Natural killer cell (primary cell): ENCODE data around the gene CHSY1. TPM values are rescaled to one million over a fixed set of nuclear protein-coding genes. Genes with fewer than 3 reads are reported as not detected.

Experiments
- ATAC-seq, 3 donors: fragments of 150-1000 bp in 2 of 3; fragments of 200-7000 bp in 1 of 3; cut with Tn5 transposase; 1 replicate in 1 of 3; 2 replicates in 2 of 3; pipeline ENCODE4 v1.10.0; 2021; ENCODE audit warnings: mild to moderate bottlenecking in 2 of 3, moderate library complexity in 2 of 3
- DNase-seq, 2 donors: peaks; one replicate each; pipeline versions ENCODE4 v3.0.0 to v3.0.0-alpha.2; 2013 to 2021; ENCODE audit warnings: mixed read lengths in 1 of 2
- H3K27ac ChIP-seq: one replicate; pipeline ENCODE4 v1.5.1; 2013; ENCODE audit warnings: mild to moderate bottlenecking, low read length
- H3K27me3 ChIP-seq: one replicate; pipeline ENCODE4 v1.6.1; 2013; ENCODE audit warnings: low read length; ENCODE audit not compliant: control insufficient read depth, insufficient read depth
- H3K36me3 ChIP-seq: one replicate; pipeline ENCODE4 v1.6.1; 2013; ENCODE audit warnings: low read length; ENCODE audit not compliant: control insufficient read depth, insufficient read depth
- H3K4me1 ChIP-seq: one replicate; pipeline ENCODE4 v1.6.1; 2013; ENCODE audit warnings: low read length; ENCODE audit not compliant: control insufficient read depth, insufficient read depth
- H3K4me3 ChIP-seq: one replicate; pipeline ENCODE4 v1.5.1; 2013; ENCODE audit warnings: low read length
- H3K9me3 ChIP-seq: one replicate; pipeline ENCODE4 v1.6.1; 2013; ENCODE audit warnings: low read length; ENCODE audit not compliant: control insufficient read depth, insufficient read depth
- H3K27ac Mint-ChIP-seq, 2 donors: one replicate each; pipeline ENCODE4 v1.8.0; 2022; ENCODE audit warnings: mild to moderate bottlenecking in 2 of 2, mixed read lengths in 2 of 2, moderate library complexity in 1 of 2
- H3K27me3 Mint-ChIP-seq, 2 donors: one replicate each; pipeline ENCODE4 v1.8.0; 2022; ENCODE audit warnings: low read depth in 2 of 2, mixed read lengths in 2 of 2
- H3K36me3 Mint-ChIP-seq: one replicate; pipeline ENCODE4 v1.8.0; 2022; ENCODE audit warnings: mixed read lengths
- H3K4me1 Mint-ChIP-seq, 2 donors: one replicate each; pipeline ENCODE4 v1.8.0; 2022; ENCODE audit warnings: mixed read lengths in 2 of 2
- H3K4me3 Mint-ChIP-seq: one replicate; pipeline ENCODE4 v1.8.0; 2022; ENCODE audit warnings: mild to moderate bottlenecking, moderate library complexity, mixed read lengths
- H3K9me3 Mint-ChIP-seq, 2 donors: one replicate each; pipeline ENCODE4 v1.8.0; 2022; ENCODE audit warnings: mixed read lengths in 2 of 2
- CTCF ChIP-seq: fragments of 200-600 bp; IDR thresholded peaks from one replicate; pipeline ENCODE4 v1.8.0; 2022; ENCODE audit warnings: antibody characterized with exemption
- WGBS: methylation state at CpG from one replicate; pipeline ENCODE4 v1.1.7; 2013; ENCODE audit warnings: missing lambda C conversion rate; ENCODE audit not compliant: insufficient coverage; 5-methylcytosine and 5-hydroxymethylcytosine counted together
- intact Hi-C: fragments of 100-400 bp; cut with micrococcal nuclease; formaldehyde crosslinking; loops from one replicate; pipeline ENCODE4 v1.14.2; 2022
- total RNA-seq, 4 donors: library from RNA; stranded (reverse); fragments of 120-200 nt in 1 of 4; gene quantifications; one replicate each; pipeline versions ENCODE4 v1.2.3 to v1.2.4, GENCODE V29; 2013 to 2022

CHSY1 gene
- total RNA-seq, 3 donors from 2014 or later (not counting 1 experiment from before 2014, with no cell fraction given), result 21.1 to 32.5 (median 30.8) TPM

GRCh38 chr15:101158166-101159095, 93.4 kb downstream of the CHSY1 start:
- Histone ChIP-seq H3K27me3 (no peaks in the 10 kb centered on the region), H3K4me1 (peaks cover 14% of the 10 kb centered on the region), H3K9me3 (no peaks in the 10 kb centered on the region), H3K27ac (no peak overlapping the region), H3K4me3 (no peak overlapping the region), H3K36me3 (no peaks in the 10 kb centered on the region)
- no peaks in the 10 kb centered on the region for H3K27me3 Mint-ChIP-seq
- H3K9me3 Mint-ChIP-seq, result no peaks in the 10 kb centered on the region
- ATAC-seq (peak in 2 of 3 donors; percentile 49 to 57), DNase-seq (peak in 1 of 2 donors; percentile 22)
- TF ChIP-seq CTCF, result no peak
- H3K36me3 Mint-ChIP-seq, result no peaks in the 10 kb centered on the region
- H3K4me3 Mint-ChIP-seq, result no peak overlapping the region
- intact Hi-C loops, result no loop called here
- H3K27ac Mint-ChIP-seq, result no peak overlapping the region
- peaks cover 8 to 11% of the 10 kb centered on the region in 2 donors for H3K4me1 Mint-ChIP-seq
- WGBS, result 84% methylated on average over 28 of the region's 30 CpGs

GRCh38 chr15:101157721-101158120, 94.1 kb downstream of the CHSY1 start:
- Mint-ChIP-seq H3K36me3 (no peaks in the 10 kb centered on the region), H3K4me1 (peaks cover 8 to 11% of the 10 kb centered on the region in 2 donors), H3K4me3 (no peak overlapping the region), H3K27ac (no peak overlapping the region), H3K27me3 (no peaks in the 10 kb centered on the region), H3K9me3 (no peaks in the 10 kb centered on the region)
- ATAC-seq (no peak), DNase-seq (no peak)
- intact Hi-C loops, result no loop called here
- Histone ChIP-seq H3K36me3 (no peaks in the 10 kb centered on the region), H3K27me3 (no peaks in the 10 kb centered on the region), H3K27ac (no peak overlapping the region), H3K4me1 (peaks cover 14% of the 10 kb centered on the region), H3K9me3 (no peaks in the 10 kb centered on the region), H3K4me3 (no peak overlapping the region)
- no peak for TF ChIP-seq CTCF
- WGBS, result 95% methylated on average over 6 of the region's 6 CpGs

- no peaks in the 10 kb centered on the region for H3K36me3 ChIP-seq
- no peaks in the 10 kb centered on the region for H3K36me3 Mint-ChIP-seq
- no peak overlapping the region for H3K27ac Mint-ChIP-seq
- no peak for TF ChIP-seq CTCF
- intact Hi-C loops, result no loop called here
- ATAC-seq, result no peak
- H3K4me1 Mint-ChIP-seq, result peaks cover 8 to 11% of the 10 kb centered on the region in 2 donors
- no peak overlapping the region for H3K4me3 Mint-ChIP-seq
- H3K27me3 ChIP-seq, result no peaks in the 10 kb centered on the region
- H3K4me3 ChIP-seq, result no peak overlapping the region
- no peaks in the 10 kb centered on the region for H3K27me3 Mint-ChIP-seq
- 76% methylated on average over 20 of the region's 21 CpGs for WGBS
- H3K9me3 ChIP-seq, result no peaks in the 10 kb centered on the region
- no peak overlapping the region for H3K27ac ChIP-seq
- peaks cover 14% of the 10 kb centered on the region for H3K4me1 ChIP-seq
- DNase-seq, result no peak
- H3K9me3 Mint-ChIP-seq, result no peaks in the 10 kb centered on the region
Observed at GRCh38 chr15:101156509-101157159, 95.2 kb downstream of the CHSY1 start.
